PC-3 (cell line): ENCODE data around the gene C11orf86. TPM values are rescaled to one million over a fixed set of nuclear protein-coding genes. Genes with fewer than 3 reads are reported as not detected.

Experiments used
- ATAC-seq: fragments of 200-7000 bp; cut with Tn5 transposase; 2 replicates; pipeline ENCODE4 v1.9.1; 2020; ENCODE audit warnings: mild to moderate bottlenecking, moderate library complexity
- BruUV-seq: library from RNA; stranded (reverse); fragments of 400-500 nt; replicated peaks from 2 replicates; lab custom pipeline; 2021; lab: Mats Ljungman, UMichigan
- CTCF ChIA-PET: fragments of 300-600 bp; sonication (Branson Sonifier 250); formaldehyde crosslinking; loops from one replicate; lab custom pipeline; 2022; ENCODE audit warnings: antibody characterized with exemption; lab: Charles Lee
- POLR2A ChIA-PET: fragments of 300-600 bp; sonication (Branson Sonifier 250); formaldehyde crosslinking; loops from one replicate; lab custom pipeline; 2022; ENCODE audit warnings: antibody characterized with exemption; ENCODE audit not compliant: unreplicated experiment; lab: Charles Lee
- DNase-seq: peaks from one replicate; pipeline ENCODE4 v3.0.0-alpha.2; 2015
- H2AFZ ChIP-seq: fragments of 300-600 bp; sonication (generic); 2 replicates; pipeline ENCODE4 v1.6.0; 2016; ENCODE audit warnings: antibody characterized with exemption, low read length
- H3F3A ChIP-seq: fragments of 300-600 bp; sonication (generic); one replicate; pipeline ENCODE4 v1.6.0; 2017; ENCODE audit warnings: antibody characterized with exemption, low read length, control low read depth, mild to moderate bottlenecking; ENCODE audit not compliant: unreplicated experiment
- H3K27ac ChIP-seq: fragments of 300-600 bp; sonication (generic); 2 replicates; pipeline ENCODE4 v1.5.1; 2016; ENCODE audit warnings: mild to moderate bottlenecking, low read length
- H3K27me3 ChIP-seq: fragments of 300-600 bp; sonication (generic); 2 replicates; pipeline ENCODE4 v1.6.1; 2016; ENCODE audit warnings: low read length, mixed read lengths
- H3K36me3 ChIP-seq: fragments of 300-600 bp; sonication (generic); 2 replicates; pipeline ENCODE4 v1.6.1; 2016; ENCODE audit warnings: low read depth, mixed run types, low read length, mixed read lengths
- H3K4me1 ChIP-seq: fragments of 300-600 bp; sonication (generic); 2 replicates; pipeline ENCODE4 v1.5.1; 2016; ENCODE audit warnings: low read length; ENCODE audit not compliant: insufficient read depth
- H3K4me2 ChIP-seq: fragments of 300-600 bp; sonication (generic); 2 replicates; pipeline ENCODE4 v1.6.0; 2016; ENCODE audit warnings: low read length
- H3K4me3 ChIP-seq: fragments of 300-600 bp; sonication (generic); 2 replicates; pipeline ENCODE4 v1.5.1; 2016; ENCODE audit warnings: mild to moderate bottlenecking, low read length, mixed read lengths
- H3K79me2 ChIP-seq: fragments of 300-600 bp; sonication (generic); 2 replicates; pipeline ENCODE4 v1.6.1; 2017; ENCODE audit warnings: low read length, mixed read lengths
- H3K9ac ChIP-seq: fragments of 300-600 bp; sonication (generic); 2 replicates; pipeline ENCODE4 v1.6.0; 2016; ENCODE audit warnings: mild to moderate bottlenecking, low read length
- H3K9me2 ChIP-seq: fragments of 300-600 bp; sonication (generic); replicated peaks from 2 replicates; pipeline ENCODE4 v1.6.1; 2016; ENCODE audit warnings: mixed run types, low read length, mixed read lengths
- H3K9me3 ChIP-seq: fragments of 300-600 bp; sonication (generic); 2 replicates; pipeline ENCODE4 v1.6.1; 2016; ENCODE audit warnings: low read length, mixed read lengths
- H4K20me1 ChIP-seq: fragments of 300-600 bp; sonication (generic); 2 replicates; pipeline ENCODE4 v1.6.1; 2016; ENCODE audit warnings: low read length, mixed read lengths
- CTCF ChIP-seq: fragments of 300-600 bp; sonication (generic); conservative IDR thresholded peaks from 2 replicates; pipeline ENCODE4 v1.5.1; 2017; ENCODE audit warnings: antibody characterized with exemption, low read depth, mild to moderate bottlenecking, low read length
- EZH2 ChIP-seq: fragments of 300-600 bp; sonication (generic); IDR thresholded peaks from one replicate; pipeline ENCODE4 v1.6.1; 2017; ENCODE audit warnings: antibody characterized with exemption, mild to moderate bottlenecking, low read length; ENCODE audit not compliant: unreplicated experiment
- EZH2phosphoT487 ChIP-seq: fragments of 300-600 bp; sonication (generic); IDR thresholded peaks from 2 replicates; pipeline ENCODE4 v1.6.1; 2018; ENCODE audit warnings: mild to moderate bottlenecking, antibody characterized with exemption, low read length, borderline replicate concordance
- intact Hi-C: fragments of 100-400 bp; cut with micrococcal nuclease; formaldehyde crosslinking; loops from 2 replicates; pipeline ENCODE4 v1.9.0; 2023
- total RNA-seq: library from RNA; depleted of rRNA; stranded (reverse); fragments of >200 nt; gene quantifications from 2 replicates; pipeline ENCODE4 v1.2.3, GENCODE V29; 2014

Gene C11orf86
- total RNA-seq, 1 experiment from 2014 or later = not detected

- Histone ChIP-seq H3K9me2 (no peaks in the 10 kb centered on the region), H2AFZ (no peak overlapping the region), H3K27me3 (no peaks in the 10 kb centered on the region), H3F3A (no peaks in the 10 kb centered on the region), H3K9ac (no peak overlapping the region), H3K27ac (no peak overlapping the region), H4K20me1 (no peaks in the 10 kb centered on the region), H3K4me3 (no peak overlapping the region), H3K79me2 (no peaks in the 10 kb centered on the region), H3K9me3 (no peaks in the 10 kb centered on the region), H3K36me3 (no peaks in the 10 kb centered on the region), H3K4me1 (peaks cover 5% of the 10 kb centered on the region; the same call in 1 of the 2 replicates), H3K4me2 (no peak overlapping the region)
- intact Hi-C loops = no loop called here
- no peak for TF ChIP-seq CTCF
- no peak for TF ChIP-seq EZH2phosphoT487
- no peak for TF ChIP-seq EZH2
- no TSS peak for BruUV-seq
- POLR2A ChIA-PET = no interaction called here
- DNase-seq (no peak), ATAC-seq (no peak)
- CTCF ChIA-PET = no interaction called here
These were observed 41.6 kb upstream of the C11orf86 start for GRCh38 chr11:66933531-66933930.

GRCh38 chr11:66934950-66935779 lies 39.9 kb upstream of the C11orf86 start:
- H3K27me3 ChIP-seq = no peaks in the 10 kb centered on the region
- H3K4me1 ChIP-seq = no peaks in the 10 kb centered on the region
- H3K79me2 ChIP-seq = no peaks in the 10 kb centered on the region
- DNase-seq = no peak
- BruUV-seq = no TSS peak
- no peak overlapping the region for H3K4me3 ChIP-seq
- no peak for TF ChIP-seq EZH2phosphoT487
- no peak for TF ChIP-seq EZH2
- H3K9me2 ChIP-seq = no peaks in the 10 kb centered on the region
- ChIA-PET CTCF (interaction anchor here (0.5 kb wide), 1 partner anchor 254 kb away, joined by 3 read pairs; no protein-coding TSS in a partner anchor), POLR2A (no interaction called here)
- no peaks in the 10 kb centered on the region for H3K36me3 ChIP-seq
- no peak overlapping the region for H3K4me2 ChIP-seq
- H2AFZ ChIP-seq = no peak overlapping the region
- intact Hi-C loops = no loop called here
- no peaks in the 10 kb centered on the region for H3F3A ChIP-seq
- no peak overlapping the region for H3K27ac ChIP-seq
- ATAC-seq = no peak
- no peaks in the 10 kb centered on the region for H4K20me1 ChIP-seq
- H3K9ac ChIP-seq = no peak overlapping the region
- no peaks in the 10 kb centered on the region for H3K9me3 ChIP-seq

- no peak overlapping the region for H3K4me3 ChIP-seq
- no peaks in the 10 kb centered on the region for H3K9me3 ChIP-seq
- H3K9ac ChIP-seq = no peak overlapping the region
- no peak overlapping the region for H2AFZ ChIP-seq
- no peaks in the 10 kb centered on the region for H4K20me1 ChIP-seq
- H3K4me2 ChIP-seq = no peak overlapping the region
- ATAC-seq (no peak), DNase-seq (no peak)
- BruUV-seq = no TSS peak
- TF ChIP-seq EZH2 = no peak
- no peak for TF ChIP-seq CTCF
- no peaks in the 10 kb centered on the region for H3K9me2 ChIP-seq
- H3K27ac ChIP-seq = no peak overlapping the region
- H3K36me3 ChIP-seq = no peaks in the 10 kb centered on the region
- H3F3A ChIP-seq = no peaks in the 10 kb centered on the region
- no peaks in the 10 kb centered on the region for H3K27me3 ChIP-seq
- CTCF ChIA-PET = no interaction called here
- POLR2A ChIA-PET = no interaction called here
- intact Hi-C loops = no loop called here
- no peaks in the 10 kb centered on the region for H3K4me1 ChIP-seq
- H3K79me2 ChIP-seq = no peaks in the 10 kb centered on the region
These were observed 38.8 kb upstream of the C11orf86 start for GRCh38 chr11:66936311-66936711.
